GM18519 (cell line): Measurements from ENCODE around the gene SPOCK2.

Source experiments
- ATAC-seq: cut with Tn5 transposase; IDR thresholded peaks from one replicate; pipeline ENCODE4 v1.9.1; 2021; ENCODE audit warnings: mild to moderate bottlenecking, moderate library complexity; ENCODE audit not compliant: unreplicated experiment, low FRiP score

Gene SPOCK2

DNA sequence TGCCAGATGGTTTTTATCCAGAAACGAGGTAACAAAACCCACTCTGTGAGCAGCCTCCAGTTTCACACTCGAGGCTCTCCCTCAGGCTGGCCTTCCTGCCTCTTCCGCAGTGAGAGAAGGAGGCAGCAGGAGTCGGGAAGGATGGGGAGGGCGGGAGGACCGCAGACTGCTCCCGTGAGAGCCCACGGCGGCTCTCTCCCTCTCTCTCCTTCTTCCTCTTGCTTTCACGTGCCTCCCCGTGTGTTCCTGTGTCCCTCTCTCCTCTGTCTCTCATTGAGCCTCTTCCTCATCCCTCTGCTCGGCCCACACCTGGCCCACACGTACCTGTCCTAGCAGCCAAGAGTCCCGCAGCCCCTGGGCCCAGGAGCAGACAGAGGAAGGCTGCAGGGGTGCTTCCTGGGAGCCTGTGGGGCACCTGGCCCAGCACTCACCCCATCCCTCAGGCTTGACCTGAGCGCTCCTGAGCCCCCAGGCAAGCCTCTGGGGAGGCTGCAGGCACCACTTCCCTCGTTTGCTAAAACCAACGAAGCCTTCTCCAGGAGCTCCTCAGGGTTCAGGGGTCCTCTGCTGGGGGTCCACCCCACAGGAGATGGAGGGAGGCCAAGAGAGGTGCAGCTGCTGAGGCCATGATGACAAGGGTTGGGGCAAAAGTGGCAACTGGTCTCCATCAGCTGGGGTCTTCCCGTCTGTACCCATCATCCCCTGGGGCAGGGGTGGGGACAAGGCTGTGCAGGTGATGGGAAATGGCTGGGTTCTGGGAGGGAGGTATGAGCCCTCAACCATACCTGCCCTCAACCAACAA lies 13.6 kb downstream of the SPOCK2 start:
- no peak for ATAC-seq

DNA sequence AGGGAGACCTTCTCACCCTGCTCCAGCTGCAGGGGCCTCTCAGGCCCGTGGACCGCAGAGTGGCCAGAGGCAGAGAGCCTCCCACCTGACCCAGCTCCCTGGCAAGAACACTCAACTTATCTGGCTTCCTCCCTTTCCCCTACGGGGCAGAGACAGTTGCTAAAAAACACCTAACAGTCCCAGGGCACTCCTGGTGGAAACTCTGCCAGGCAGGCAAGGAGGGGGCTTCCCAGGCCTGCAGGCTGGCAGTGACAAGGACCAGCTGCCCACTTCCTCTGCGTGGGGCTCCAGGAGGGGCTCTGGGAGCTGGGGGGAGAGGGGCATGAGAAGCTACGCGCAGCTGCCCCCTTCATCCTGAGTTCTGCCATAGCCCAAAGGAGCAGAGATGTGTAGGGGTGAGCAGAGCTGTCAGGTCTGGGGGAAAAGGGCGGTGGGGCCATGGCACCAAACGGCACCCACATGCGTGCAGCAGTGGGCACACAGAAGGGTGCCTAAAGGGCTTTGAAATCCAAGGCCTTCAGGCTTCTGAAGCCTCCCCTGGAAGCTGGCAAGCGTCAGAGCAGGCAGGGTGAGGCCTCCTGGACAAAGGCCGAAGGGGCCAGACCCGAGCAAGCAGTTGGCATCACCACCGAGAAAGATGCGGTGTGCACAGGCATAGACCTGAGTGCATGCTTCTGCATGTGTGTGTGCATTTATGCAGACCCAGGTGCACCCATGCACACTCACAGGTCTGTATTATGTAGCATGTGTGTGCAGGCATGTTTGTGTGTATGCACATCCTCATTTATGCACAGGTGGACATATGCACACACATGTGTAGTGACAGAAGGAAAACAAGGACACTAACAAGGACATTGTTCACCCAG lies 14.4 kb downstream of the SPOCK2 start:
- no peak for ATAC-seq

DNA sequence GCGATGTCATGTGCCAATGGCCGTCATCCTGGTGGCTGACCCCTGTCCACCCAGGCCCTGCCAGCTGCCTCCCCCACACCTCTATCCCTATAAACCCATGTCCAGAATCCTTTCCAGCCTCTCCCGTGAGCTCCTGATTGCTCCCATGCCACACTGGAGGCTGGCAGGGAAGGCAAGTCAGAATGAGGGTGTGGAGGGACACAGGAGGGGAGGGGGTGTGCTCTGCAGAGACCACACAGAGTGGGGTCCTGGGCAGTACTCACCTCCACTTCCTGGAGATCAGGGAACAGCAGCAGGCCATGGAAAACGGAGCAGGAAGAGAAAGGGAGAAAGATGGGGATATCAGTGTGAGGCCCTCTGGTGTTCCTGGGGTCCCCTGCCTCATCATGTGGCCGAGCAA lies 15.7 kb downstream of the SPOCK2 start:
- ATAC-seq, result no peak

DNA sequence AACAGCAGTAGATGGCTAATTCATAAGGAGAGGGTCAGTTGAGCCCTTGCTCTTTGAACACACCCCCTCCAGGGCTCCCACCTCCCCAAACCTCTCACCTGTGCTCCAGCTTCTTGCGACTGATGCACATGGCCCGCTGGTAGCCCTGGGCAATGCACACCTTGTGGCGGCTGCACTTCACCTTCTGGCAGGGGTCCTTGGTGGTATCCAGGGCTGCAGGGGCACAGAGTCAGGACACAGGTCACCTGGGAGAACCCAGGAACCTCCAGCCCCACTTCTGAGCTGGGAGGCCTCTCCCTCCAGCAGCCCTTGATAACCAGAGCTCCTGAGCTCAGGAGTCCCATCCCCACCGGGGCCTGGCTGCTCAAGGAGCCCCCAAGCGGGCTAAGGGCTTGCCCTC lies 16.3 kb downstream of the SPOCK2 start:
- no peak for ATAC-seq

DNA sequence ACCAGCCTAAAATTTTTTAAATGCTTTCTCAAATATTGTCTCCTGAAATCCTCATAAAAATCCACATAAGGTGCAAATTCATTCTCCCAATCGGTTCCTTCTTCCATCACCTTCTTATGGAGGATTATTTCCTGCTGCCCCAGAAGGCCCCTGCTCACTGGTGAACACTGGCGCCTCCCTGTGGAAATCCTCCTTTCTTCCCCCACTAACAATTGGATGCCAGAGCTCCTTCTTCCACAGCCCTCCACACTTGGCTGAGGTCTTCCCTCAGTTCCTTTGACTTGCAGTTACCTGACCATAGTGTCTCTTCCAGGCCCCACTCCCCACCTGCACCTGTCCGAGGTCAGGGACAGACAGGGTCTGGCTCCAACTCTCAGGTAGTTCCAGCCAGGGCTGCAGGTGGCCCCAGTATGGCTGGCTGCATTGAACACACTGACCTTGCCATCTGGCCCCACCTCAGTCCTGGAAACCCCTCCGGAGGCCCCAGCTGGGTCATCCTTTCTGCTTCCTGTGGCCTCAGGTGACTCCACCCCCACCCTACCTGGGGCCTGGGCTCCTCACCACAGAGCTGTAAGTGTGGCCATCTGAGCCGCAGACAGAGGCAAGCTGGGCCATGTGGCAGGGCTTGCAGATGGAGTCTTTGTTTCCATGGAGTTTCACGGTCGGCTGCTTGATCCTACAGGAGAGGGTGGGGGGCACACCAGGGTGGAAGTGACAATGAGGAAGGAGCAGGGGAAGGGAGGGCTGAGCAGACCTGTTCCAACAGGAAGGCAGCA lies 18.4 kb downstream of the SPOCK2 start:
- no peak for ATAC-seq

DNA sequence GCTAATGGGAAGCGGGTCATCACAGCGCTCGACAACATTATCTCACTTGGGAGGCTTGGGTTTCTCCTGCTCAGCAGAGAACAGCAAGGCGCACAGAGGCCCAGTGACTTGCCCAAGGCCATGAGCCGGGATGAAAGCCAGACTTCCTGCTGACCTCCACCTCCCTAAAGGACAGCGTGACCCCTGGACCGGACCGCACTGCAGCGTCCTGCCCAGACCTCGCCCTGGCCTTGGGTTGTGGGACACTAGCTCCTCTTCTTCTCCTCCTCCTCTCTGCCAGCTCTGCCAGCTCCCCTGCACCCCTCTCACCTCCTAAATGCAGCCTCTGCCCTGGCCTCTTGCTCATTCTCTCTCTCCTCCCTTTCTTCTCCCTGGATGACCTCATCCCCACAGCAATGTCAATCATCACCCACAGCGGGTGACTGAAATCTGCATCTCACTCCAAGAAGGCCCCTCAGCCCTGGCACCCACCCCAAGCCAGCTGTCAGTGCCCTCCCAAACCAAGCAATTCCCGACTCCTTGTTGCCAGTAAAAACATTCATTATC lies 19.4 kb downstream of the SPOCK2 start:
- no peak for ATAC-seq

DNA sequence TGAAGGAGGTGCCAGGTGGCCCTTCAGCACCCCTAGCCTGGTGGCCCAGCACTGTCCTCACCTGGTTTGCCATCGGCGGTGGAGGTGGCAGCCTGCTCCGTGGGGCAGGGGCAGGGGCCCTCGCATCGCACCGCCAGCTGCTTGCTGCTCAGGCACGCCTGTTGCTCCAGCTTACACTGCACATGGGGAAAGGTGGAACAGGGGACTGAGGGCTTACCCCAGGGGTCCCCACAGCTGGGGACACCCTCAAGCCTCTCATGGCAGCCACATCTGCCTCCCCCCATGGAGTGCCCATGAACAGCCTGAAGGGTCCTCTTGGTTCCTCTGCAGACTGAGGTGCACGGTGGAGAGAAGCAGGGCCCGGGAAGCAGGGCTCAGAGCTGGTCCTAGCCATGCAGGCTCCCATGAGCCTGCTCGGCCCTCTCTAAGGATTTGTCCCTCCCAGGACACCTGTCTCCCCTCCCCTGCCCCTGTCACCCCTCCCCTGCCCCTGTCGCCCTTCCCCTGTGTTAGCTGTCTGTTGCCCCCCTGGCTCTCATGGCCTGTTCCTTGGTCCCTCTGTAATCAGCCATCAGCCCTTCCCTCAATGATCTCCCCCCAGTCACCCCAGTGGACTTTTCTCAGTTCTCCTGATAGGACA lies 20.1 kb downstream of the SPOCK2 start:
- ATAC-seq, result no peak

DNA sequence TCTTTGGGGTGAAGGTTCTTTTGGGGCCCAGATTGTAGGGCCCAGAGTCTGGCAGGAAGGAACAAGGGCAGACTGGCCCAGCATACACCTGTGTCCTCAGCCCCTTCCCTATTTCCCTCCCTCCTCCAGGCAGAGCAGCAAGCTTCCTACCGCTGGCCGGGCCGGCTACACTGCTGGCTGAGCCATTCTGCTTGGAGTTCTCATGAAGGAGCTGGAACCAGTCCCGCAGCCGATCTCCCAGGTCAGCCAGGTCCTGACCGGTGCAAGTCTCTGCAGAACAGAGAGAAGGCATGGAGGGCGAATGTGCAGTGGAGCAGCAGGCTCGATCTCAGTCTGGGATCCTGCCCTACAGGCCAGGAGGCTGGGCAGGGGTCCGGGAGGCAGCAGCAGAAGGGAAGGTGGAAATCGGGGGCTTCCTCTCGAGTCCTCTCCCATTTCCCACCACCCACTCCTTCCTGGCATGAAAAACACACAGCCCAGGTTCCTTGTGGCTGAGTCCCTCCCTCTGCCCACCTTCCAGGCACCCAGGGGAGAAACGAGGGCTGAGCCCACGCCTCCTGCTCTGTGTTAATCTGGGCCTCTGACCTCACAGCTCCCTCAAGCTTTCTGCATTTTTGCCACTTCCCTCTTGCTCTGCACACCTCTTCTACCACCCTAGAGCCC lies 20.8 kb downstream of the SPOCK2 start:
- ATAC-seq, result no peak

DNA sequence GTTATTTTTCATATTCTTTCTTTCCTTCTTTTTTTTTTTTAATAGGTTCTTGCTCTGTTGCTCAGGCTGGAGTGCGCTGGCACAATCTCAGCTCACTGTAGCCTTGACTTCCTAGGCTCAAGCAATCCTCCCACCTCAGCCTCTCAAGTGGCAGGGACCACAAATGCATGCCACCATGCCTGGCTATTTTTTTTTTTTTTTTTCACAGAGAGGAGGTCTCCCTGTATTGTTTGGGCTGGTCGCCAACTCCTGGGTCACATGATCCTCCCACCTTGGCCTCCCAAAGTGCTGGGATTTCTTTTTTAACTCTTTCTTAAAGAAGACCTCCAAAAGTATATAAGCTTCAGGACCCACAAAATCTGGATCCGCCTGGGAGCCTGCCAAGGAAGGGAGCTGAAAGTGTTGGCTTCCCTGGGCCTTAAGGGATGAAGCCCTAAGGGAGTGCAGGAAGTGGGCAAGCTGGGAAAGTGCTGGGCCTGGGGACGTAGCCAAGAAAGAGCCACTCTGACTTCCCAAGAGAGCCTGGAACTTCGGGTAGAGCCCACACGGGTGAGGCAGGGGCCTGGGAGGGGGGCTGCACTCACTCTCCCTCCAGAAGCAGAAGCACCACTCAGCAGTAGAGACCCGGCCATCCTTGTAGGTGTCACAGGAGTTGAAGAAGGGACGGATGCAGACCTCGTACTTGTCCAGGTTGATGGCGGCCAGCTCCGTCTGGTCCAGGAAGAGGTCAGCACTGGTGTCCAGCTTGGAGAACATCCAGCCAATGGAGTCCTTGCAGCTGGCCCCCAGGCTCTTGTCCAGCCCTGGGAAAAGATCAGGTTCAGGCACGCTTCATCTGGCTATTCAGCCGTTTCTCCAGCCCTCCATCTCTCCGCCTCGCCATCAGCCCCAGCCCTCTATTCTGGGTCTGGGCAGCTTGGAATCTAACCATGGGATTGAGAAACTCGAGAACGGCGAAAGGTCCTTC lies 21.8 kb downstream of the SPOCK2 start:
- ATAC-seq, result no peak

DNA sequence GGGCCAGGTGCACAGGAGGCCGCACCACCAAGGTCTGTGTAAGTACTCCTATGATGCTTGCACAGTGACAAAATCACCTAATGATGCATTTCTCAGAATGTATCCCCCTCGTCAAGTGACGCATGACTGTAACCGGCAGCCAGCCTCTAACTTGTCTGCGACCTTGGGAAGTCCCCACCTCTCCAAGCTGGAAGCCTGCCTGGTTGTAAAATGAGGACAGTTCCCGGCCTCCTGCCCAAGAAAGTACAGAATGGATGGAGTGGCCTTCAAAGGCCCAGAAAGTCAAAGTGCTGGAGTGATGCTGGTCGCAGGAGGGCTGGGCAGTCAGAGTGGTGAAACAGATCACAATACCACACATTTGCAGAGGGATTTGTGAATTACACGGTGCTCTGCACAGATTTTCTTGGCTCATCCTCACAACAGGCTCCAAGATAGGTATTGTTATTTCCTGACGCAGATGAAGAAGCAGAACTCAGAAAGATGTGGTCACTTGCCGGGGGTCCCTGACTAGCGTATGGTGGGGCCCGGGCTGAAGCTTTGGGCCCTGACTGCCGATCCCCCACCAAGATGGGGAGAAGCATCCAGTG lies 22.8 kb downstream of the SPOCK2 start:
- ATAC-seq, result no peak

DNA sequence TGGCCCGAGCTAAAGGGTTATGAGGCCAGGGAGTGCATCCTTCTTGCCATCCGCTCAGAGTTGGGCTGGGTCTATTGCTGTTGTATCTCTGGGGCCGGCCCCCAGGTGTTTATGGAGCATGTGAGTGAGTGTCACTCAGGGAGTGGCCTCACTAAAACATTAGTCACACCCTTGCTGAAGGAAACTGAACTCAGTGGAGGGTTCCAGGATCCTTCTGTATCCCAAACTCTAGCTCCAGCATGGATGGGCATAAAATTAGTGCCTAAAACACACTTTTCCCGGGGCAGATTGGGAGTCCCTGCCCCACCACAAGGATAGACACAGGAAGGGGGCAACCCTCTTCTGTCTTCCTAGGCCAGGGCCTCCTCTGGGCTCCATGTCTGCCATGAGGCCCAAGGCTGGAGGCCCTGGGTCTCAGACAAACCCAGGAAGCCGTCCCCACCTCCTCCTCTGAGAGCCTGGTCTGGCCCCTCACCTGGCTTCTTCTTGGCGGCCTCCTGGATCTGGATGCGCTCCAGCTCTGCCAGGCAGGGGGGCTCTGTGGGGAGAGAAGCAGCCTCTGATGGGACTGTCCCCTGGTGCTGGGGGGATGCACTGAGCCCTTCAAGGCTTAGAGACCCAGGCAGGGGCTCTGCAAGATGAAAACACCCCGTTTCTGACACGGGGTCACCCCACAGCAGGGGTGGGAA lies 24.5 kb downstream of the SPOCK2 start:
- no peak for ATAC-seq

DNA sequence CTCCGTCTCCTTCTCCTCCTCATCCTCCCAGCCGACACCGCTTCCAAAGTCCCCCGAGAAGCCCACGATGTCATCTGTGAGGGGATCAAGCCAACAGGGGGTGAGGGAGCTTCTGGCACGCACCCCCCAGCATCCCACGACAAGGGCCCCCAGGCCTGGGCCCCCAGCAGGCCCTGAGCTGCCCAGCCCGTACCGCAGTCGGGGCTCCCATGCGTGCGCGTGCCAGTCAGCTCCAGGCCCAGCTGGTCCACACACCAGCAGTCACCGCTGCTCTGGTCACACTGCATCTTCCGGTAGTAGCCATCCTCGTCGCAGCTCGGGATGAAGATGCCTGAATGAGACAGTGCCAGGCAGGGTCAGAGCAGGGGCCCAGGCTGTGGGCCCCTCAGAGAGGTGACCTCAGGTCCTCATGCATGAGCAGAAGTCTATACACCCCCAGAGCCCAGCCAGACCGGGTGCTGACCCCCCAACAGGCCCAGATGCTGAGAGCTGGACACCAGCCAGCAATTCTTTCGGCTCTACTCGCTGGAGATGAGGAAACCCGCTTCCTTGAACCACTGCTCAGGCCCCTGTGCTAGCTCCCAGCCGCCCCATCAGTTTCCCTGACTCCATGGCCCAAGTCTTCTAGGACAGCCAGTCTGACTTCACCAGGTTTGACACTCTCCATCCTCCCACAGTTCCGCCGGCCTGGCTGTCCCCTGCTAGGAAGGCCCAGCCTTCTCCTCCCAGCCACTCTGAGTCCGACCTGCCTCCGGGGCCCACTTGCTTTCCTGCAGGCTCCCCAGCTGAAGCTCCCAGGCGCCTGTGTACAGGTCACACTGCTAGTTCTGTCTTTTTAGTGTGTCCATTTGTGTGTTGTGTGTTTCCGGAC lies 25.3 kb downstream of the SPOCK2 start:
- no peak for ATAC-seq

DNA sequence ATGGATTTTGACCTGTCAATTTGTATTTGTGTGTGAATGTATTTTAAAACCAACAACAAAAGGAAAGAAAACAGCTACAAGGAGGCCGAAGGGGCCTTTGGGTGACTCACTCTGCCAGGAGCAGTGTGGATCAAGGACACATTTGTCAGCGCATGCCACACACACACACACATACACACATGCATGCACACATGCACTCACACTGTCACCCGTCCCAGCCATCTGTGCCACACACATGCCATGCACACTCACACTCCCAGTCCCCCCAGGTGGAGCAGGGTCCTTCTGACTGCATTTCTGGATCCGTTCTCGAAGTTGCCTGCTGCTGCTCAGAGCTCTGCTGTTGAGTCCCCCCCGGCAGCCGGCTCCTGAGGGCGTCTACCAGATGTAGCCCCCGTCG lies 26.0 kb downstream of the SPOCK2 start:
- no peak for ATAC-seq

DNA sequence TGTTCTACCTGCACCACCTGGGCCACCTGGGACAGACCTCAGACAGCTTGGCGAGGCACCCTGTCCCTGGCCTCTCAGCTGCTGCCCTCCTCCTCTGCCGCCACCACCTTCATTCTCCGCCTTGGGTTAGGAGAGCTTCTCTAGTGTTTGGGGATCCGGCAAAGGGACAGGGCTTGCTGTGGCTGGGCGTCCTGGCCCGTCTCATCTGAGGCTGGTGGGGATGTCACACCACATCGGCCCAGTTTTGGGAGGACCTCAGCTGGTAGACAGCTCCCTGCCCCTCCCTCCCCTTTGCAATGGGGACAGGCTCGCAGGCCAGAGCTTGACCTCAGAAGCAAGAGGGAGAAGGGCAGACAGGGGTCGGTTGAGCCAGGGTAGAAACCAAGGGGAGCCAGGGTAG lies 26.4 kb downstream of the SPOCK2 start:
- ATAC-seq, result no peak

DNA sequence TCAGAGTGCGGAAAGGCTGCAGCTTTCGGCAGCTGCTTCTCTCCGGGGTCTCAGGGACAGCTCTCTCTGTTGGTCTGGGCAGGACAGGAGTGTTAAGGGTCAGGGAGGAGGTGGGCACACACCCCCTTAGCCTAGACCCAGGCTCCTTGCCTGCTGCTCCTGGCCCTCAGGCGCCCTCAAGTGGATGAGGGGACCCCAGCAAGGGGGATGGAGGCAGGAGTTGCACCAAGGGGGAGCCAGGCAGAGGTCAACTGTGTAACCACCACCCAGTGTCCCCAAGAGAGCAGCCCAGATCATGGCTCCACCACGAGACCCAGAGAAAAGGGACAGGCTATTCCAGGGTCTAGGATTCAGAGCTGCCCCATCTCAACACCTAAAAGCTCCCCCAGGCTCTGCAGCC lies 26.9 kb downstream of the SPOCK2 start:
- no peak for ATAC-seq

DNA sequence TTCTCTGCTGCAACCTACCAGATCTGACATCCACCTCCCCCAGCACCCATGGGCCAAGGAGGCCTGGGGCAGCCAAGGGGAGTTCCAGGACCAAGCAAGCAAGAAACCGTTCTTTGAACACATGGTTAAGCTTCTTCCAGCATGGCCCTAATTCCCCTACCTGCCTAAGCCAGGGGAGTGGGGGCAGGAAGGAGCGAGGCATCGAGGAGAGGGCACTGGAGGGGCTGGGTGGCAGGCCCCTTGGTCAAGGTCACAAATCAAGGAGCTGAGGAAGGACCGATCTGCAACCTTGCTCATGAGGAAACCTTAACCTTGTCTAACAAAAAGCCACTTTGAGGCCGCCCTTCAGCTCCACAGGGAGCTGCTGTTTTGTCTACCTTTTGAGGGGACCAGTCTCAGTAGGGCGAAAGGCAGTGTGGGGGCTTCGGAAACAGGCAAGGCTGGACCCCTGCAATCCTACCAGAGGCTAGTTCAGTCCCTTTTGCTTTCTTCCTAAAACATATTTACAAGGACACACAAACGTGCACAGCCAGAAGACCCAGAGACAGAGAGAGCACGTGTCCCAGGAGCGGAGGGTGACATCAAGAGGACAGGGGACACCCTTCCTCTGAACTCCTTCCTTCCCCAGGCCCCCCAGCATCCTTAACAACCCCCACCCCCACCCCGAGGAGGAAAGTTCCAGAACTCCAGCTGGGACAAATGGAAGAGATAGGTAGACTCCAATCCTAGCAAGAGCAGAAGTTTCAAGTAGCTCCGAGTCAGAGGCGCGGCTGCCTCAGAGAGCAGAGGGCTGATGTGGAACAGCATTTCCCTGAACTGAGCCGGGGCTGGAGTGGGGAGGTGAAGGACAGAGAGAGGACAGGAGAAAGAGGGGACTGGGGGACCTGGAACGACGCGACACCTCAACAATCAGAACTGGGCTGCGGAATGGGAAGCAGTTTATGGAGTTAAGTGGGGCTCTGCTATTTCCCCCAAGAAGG lies 28.2 kb downstream of the SPOCK2 start:
- no peak for ATAC-seq
